Cerebellar nuclear complex (tissue), 1 donor: ENCODE measurements around the gene HDLBP.
"Not testable (repeated sequence)": the region's sequence is repeated elsewhere in the genome, so short reads cannot be mapped to it uniquely, and the experiment has no call there.

ENCODE experiments used
- DNase-seq, 2 experiments: peaks; one replicate each; lab custom pipeline; 2025; lab: John Stamatoyannopoulos, UW

The HDLBP gene

DNA sequence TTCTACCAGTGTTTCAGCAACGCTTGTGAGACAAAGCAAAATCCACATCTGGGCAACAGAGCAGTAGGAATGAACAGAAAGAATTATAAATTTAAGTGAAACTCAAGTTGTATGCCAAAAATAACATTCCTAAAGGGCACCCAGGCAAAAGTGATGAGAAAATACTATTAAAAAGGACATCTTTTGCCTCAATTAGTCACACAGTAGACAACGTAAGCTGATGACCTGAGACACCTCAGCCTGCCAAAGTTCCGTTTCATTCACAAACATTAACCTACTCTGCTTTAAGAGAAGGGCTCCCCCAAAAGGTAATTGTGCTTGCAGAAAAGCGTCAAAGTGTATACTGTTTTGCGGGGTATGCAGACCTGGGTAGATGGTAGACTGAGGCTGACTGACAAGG lies 7.2 kb downstream of the HDLBP start:
- DNase-seq, result no peak

DNA sequence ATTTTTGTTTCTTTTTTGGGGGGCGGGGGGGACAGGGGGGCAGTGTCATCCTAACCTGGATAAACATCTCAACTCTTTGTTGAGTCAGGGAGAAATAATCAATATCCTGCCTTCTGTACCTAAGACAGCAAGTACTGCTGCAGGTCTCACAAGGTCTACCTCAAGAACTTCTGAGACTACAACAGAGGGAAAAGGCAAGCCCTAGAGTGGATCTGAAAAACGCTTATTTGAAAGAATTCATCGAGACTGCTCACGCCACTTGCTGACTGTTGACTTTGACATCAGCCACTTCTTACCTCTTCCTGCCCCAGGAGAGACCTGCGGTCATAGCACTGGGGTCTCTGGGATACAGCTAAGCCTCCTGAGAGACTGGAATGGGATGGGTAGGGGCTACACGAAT lies 8.4 kb downstream of the HDLBP start:
- no peak for DNase-seq

DNA sequence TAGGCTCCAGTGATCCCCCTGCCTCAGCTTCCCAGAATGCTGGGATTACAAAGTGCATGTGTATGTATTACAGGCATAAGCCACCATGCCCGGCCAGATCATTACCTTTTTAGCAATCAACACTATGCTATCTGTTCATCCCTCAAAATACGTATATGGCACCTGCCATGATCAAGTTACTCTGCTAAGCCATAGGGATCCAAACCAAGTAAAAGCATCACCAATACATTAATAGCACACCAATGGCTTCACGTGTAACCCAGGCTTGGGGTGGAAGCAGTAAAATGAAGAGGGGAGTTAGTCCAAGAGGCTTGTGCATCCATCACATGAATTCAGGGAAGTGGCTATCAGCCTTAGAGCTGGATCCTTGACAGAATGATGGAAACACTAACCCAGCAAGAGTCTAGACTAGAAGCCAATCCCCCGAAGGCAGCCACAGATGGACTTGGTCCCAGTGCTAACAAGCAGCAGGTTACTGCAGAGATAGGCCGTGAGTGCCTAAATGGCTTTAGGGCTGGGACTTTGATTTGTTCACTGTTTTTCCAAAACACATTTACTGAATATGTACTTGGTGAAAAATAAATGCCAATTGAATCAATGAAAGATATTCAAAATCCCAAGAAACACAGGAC lies 11.3 kb downstream of the HDLBP start:
- no peak for DNase-seq

DNA sequence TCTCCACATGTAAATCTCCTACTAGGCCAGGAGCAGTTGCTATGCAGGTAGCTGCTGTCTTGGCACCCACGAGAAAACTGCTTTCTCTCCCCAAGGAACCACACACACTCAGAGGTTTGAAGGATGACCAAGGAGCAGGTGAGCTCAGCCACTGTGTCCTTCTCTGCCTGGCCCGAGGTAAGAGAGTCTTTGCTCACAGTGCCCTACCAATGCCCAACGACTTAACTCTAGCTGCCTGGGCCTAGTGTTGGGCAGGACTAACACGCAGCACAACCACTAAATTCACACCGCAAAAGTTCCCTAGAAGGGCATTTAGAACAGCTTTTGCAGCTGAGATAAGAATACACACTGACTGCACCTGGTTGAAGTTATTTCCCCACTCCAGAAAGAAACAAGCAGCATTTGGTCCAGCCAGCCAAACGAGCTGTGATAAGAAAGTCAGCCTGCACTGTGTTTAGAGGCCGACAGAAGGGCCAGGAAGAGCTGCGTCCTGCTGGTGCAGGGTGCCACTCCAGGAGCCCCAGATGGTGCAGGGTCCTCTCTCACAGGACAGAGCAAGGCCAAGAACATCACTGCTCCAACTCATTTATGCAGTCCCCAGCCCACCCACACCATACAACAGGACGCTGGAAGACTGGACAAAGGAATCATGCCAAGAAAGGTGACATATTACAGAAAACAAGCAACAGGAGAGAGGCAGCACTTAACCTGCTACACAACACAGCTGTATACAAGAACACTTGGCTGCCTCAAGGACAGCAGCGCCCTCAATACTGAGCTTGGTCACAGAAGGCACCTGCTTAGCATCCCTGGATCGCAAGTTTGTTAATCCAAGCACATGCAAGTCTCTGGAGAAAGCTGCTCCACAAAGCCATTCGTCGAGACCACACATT lies 12.5 kb downstream of the HDLBP start:
- no peak for DNase-seq

DNA sequence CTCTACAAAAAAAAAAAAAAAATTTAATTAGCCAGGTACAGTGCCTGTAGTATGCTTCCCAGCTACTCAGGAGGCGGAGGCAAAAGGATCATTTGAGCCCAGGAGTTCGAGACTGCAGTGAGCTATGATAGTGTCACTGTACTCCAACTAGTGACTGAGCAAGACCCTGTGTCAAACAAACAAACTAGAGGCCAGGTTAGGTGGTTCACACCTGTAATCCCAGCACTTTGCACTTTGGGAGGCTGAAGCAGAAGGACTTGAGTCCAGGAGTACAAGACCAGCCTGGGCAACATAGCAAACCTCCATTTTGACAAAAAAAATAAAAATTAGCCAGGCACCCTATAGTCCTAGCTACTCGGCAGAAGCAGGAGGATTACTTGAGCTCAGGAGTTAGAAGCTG lies 13.4 kb downstream of the HDLBP start:
- no peak for DNase-seq

DNA sequence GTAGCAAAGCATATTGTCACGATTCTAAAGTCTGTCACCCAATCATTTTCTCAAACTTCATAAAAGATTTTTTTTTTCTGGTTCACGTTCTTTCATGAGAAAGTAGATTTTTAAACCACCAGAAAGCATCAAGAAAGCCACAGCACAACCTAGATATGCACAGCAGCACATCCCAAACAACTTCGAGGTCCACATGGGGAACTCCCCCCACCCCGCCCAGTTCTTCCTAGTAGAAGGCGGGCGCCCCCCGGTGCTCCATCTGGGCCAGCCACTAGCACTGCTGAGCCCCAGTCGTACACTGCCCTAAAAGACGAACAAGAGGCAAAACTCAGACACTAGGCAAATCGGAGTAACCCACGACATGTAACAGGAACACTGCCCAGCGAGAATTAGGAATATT lies 15.5 kb downstream of the HDLBP start:
- no peak for DNase-seq

DNA sequence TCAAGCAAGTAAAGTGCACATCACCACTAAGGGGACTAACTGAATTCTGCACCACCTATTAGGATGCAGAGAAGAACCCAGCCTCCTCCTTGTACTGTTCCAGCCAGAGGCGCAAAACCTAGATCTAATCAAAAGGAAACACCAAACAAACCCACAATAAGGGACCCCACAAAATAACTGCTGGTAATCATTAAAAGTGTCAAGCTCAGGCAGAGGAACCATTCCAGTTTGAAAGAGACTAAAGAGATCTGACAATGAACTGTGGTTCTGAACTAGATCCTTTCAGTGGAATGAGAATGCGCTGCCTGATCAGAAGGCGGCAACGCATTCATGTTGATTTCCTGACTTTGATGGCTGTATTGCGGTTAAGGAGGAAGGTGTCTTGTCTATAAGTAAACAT lies 16.8 kb downstream of the HDLBP start:
- no peak for DNase-seq

DNA sequence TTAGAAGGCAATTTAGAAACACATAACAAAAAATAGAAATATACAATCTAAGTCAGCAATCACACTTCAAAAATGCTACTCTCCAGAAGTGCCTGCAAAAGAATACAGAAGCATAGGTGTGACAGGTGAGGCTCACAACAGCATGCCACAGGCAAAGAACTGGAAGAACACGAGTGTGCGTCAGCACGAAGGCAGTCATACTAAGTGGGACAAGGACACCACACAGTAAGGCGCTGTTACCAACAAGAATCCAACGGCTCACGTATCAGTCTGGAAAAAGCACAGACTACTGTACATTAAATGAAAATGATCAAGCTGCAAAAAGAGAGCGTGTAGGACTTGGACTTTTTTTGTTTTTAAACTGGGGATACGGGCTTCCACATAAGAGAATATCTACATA lies 18.7 kb downstream of the HDLBP start:
- DNase-seq, result no peak

DNA sequence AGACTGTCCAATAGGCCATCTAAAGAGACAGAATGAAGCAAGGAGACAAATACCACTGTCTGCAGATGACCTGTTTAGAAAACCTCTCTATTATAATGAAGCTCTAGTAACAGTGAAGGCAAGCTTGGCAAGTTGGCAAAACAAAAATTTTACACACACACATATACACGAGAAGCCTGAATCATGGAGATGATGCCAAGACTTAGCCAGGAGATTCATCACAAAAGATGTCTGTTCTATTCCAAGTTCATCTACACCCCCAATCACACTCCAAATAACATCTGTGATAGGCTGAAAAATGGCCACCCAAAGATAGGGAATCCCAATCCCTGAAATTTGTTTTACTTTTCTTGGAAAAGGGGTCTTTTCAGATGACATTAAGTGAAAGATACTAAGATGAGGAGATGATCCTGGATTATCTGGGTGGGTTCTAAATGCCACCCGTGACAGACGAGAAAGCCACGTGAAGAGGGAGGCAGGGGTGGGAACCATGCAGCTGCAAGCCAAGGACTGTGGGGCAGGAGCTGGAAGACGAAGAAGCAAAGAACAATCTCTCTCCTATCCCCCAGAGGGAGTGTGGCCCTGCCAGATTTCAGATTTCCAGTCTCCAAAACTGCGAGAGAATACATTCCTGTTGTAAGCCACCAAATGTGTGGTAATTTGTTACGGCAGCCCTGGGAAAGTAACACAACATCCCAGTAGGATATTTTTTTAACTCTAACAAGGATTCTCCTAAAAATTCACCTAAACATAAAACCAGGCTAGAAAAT lies 20.0 kb downstream of the HDLBP start:
- DNase-seq, result no peak

DNA sequence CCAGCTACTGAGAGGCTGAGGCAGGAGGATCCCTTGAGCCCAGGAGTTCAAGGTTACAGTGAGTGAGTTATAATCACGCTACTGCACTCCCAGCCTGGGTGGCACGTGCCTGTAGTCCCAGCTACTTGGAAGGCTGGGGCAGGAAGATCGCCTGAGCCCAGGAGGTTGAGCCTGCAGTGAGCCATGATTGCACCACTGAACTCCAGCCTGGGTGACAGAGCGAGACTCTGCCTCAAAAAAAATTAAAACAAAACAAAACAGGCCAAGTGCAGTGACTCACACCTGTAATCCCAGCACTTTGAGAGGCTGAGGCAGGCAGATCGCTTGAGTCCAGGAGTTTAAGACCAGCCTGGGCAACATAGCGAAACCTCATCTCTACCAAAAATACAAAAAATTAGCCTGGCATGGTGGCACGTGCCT lies 22.1 kb downstream of the HDLBP start:
- not testable (repeated sequence) for DNase-seq

DNA sequence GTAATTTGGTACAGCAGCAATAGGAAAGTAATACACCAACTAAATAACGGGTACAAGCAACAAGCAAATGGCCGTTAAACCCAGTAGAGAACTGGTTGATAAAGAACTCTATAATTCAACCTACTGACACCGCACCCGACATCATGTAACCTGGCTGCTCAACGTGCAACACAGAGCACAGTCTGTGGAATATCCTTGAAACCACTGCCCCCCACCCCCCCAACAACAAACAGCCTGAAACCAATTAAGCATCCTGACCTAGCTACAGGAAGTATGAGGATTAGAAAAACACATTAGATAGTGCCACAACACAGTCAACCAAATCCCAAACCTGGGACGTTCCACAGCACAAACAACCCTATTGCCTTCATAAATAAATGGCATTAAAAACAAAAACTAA lies 23.5 kb downstream of the HDLBP start:
- no peak for DNase-seq

DNA sequence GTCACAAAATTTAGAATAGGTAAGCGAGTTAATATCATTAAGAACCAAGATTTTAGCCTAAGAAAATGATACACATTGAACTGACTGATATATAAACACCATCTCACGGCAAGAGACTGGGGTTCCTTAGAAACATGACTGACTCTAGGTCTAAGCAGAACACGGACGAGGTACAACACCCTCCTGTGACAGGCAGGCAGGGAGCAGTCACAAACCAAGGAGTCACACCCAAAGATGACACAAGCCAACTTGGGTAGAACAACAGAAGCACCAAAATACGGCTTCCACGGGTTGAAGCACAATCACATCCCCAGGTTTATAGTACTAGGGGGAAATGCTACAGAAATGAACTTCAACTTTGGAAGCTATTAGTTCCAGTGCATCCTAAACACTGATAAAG lies 24.3 kb downstream of the HDLBP start:
- DNase-seq, result no peak

DNA sequence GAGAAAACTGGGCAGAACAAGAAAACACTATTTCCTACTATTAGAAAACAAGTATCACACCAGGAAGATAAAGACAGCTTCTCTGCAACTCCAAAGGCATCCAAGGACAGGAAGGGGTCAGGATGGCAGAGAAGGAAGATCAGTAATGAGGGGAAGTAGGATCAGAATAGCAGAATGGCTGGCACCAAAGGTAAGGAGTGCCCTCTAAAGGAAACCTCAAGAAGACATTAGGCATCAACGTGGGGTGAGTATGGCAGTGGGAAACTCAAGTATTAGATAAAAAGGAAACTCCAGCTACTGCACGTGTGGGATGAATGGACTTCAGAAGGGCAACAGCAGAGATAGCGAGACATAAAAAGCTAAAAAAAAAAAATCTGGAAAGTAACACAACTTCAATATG lies 25.9 kb downstream of the HDLBP start:
- DNase-seq, result no peak

DNA sequence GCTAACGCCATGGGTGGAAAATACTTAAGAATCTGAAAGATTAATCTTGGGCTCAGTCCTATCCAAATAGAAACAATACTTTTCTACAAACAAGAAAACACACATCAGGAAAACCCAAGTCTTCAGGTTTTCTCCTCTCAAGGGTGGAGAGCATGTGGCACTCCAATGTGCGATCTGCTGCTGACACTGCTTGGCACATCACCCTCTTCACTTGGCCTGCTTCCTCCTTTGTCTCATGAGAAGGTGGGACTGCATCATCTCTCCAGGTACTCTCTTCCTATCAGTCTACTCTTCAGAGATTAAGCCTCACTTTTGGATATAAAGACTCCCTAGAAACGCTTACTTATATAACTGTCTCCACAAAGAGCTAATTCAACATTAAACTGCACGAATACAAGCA lies 26.4 kb downstream of the HDLBP start:
- DNase-seq, result no peak

DNA sequence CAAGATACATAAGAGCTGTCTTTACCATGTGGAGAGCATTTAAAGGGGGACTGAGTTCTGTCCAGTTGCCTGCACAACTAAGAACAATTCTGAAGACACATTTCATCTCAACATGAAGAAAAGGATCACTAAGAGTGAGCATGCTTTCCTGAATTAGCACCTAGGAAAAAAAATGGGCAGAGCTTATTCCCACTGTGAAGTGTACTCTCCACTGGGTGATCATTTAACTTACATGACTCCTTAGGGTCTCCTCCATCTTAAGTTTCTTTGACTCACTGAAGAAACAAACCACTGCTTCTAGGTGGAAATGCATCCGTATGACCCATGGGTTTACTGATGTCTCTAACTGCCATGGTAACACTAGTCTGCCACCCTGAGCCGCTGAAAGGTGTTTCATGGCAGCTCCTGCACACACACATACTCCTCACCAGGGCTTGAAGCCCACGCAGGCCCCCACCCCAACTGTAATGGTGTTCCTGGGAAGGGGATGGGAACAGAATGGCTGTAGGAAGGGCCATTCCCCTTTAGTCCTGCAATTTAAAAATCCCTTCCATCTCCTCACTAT lies 27.1 kb downstream of the HDLBP start:
- no peak for DNase-seq

DNA sequence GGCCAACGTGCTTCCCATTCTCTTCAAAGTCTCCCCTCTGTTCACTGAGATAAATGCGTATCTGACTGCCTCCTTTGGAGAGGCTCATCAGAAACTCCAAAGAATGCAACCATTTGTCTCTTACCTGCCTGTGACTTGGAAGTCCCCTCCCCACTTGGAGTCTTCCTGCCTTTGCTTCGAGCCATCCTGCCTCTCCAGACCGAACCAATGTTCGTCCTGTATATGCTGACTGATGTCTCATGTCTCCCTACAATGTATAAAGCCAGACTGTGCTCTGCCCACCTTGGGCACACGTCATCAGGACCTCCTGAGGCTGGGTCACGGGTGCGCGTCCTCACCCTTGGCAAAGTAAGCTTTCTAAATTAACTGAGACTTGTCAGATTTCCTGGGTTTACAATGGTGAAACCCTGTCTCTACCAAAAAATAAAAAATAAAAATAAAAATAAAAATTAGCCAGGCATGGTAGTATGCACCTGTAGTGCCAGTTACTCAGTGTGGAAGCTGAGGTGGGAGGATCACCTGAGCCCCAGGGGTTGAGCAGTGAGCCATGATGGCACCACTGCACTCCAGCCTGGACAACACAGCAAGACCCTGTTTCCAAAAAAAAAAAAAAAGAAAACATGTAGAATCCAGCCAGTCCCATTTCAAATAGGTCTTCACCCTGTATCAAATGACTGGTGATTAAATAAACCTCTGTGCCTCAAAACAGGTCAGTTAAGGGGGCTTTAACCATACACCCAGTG lies 29.0 kb downstream of the HDLBP start:
- no peak for DNase-seq

DNA sequence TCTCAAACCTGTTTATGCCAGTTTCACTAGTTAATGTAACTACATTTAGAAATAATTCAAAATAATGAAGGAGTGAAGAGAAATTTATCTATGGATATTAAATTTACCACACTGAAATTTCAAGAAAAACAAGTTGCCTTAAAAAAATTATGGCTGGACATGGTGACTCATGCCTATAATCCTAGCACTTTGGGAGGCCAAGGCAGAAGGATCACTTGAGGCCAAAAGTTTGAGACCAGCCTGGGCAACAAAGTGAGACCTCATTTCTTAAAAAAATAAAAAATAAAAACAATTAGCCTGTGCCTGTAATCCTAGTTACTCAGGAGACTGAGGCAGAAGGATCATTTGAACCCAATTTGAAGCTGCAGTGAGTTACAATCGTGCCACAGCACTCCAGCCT lies 29.9 kb downstream of the HDLBP start:
- no peak for DNase-seq

DNA sequence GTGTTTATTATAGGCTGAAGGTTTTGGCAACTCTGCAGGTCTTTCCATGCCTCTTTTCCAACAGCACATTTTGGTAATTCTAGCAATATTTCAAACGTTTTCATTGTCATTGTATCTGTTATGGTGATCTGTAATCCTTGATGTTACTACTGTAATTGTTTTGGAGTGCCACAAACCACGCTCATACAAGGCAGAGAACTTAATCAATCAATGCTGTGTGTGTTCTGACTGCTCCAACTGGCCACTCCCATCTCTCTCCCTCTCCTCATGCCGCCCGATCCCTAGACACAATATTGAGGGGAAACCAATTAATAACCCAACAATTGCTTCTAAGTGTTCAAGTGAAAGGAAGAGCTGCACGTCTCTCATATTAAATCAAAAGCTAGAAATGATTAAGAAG lies 32.9 kb downstream of the HDLBP start:
- DNase-seq, result no peak

DNA sequence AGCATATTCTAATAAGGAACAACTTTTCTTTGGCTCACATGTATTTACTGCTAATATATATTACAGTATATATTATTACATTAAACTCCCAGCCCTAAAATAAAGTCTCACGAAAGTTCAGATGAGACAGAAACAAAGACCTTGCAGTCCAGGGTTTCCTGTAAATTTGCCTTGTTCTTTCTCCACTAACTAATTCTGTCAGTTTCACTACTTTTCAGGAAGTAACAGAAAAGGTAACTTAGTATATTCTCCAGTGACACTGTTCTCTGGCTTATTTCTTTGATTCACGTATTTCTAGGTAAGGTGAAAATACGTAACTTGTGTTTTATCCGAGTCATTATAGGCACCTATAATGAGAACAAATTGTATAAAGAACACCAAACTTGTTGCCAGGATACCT lies 35.2 kb downstream of the HDLBP start:
- no peak for DNase-seq

DNA sequence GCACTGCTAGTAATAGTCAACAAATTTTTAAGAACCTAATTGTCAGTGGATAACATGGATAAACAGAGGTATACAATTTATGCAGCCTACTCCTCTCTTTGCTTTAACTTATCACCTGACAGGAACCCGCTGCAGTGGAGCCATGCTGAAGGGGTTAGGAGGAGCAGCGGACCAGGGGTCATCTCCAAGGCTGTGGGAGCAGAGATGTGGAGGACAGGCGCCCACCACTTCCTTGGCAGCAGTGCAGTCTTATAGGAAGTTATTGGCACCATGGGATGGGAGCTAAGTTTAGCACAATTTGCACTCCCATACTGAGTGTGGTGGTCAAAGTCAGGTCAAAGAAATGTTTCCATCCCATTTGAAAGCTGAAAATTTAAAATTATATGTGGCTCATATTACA lies 35.6 kb downstream of the HDLBP start:
- DNase-seq, result no peak

DNA sequence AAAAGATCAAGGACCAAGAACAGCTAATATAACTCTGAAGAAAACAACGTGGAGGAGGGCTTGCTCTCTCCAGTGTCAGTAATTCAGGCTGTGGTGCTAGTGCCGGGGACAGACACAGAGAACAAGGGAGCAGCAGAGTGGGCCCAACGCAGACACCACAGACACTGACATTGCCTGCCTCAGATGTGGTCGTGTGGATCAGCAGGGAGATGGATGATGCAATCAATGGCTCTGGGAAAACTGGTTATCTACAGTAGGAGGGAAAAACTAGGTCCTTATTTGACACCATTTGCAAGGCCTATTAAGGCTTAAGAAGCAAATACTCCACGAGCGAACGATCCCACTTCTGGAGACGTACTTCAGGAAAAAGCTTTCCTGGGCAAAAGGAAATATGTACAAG lies 36.1 kb downstream of the HDLBP start:
- DNase-seq, result no peak

DNA sequence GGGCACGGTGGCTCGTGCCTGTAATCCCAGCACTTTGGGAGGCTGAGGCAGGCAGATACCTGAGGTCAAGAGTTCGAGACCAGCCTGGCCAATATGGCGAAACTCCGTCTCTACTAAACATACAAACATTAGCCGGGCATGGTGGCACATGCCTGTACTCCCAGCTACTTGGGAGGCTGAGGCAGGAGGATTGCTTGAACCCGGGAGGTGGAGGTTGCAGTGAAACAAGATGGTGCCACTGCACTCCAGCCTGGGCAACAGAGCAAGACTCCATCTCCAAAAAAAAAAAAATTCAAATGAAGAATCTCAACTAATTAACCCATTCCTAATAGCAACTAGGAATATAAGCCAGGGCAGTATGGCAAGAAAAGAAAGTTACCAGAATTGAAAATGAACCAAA lies 37.2 kb downstream of the HDLBP start:
- not testable (repeated sequence) for DNase-seq
